H1 (cell line): ENCODE data around the gene ECSIT. TPM values are rescaled to one million over a fixed set of nuclear protein-coding genes. Genes with fewer than 3 reads are reported as not detected.

Source experiments
- CTCF ChIA-PET: fragments of 300-600 bp; sonication (Branson Sonifier 250); formaldehyde crosslinking; loops from one replicate; lab custom pipeline; 2021; ENCODE audit not compliant: partially characterized antibody; lab: Charles Lee
- POLR2A ChIA-PET: fragments of 300-600 bp; sonication (Branson Sonifier 250); formaldehyde crosslinking; loops from one replicate; lab custom pipeline; 2021; ENCODE audit warnings: inconsistent platforms; ENCODE audit not compliant: partially characterized antibody; lab: Charles Lee
- DNase-seq, 2 experiments: peaks; one replicate each; pipeline versions ENCODE4 v3.0.0 to v3.0.0-alpha.2; 2010 to 2022; ENCODE audit warnings: low spot score in 2 of 2, low read depth in 1 of 2, mixed read lengths in 1 of 2
- FAIRE-seq: peaks from 2 replicates; lab custom pipeline; 2011; peaks lifted over from hg19 to GRCh38; lab: Jason Lieb, UNC
- H2AFZ ChIP-seq: 2 replicates; pipeline ENCODE4 v1.8.1; 2012; ENCODE audit warnings: low read length, inconsistent platforms
- H2AK5ac ChIP-seq: 2 replicates; pipeline ENCODE4 v1.6.1; 2013; ENCODE audit warnings: low read depth, low read length
- H2BK120ac ChIP-seq: replicated peaks from 2 replicates; pipeline ENCODE3; 2013; ENCODE audit warnings: low read depth, low read length, inconsistent platforms
- H2BK12ac ChIP-seq: 2 replicates; pipeline ENCODE4 v1.6.1; 2013; ENCODE audit warnings: low read depth, low read length
- H2BK15ac ChIP-seq: 2 replicates; pipeline ENCODE4 v1.6.1; 2013; ENCODE audit warnings: low read length
- H2BK20ac ChIP-seq: 2 replicates; pipeline ENCODE4 v1.6.1; 2013; ENCODE audit warnings: low read length
- H2BK5ac ChIP-seq: 2 replicates; pipeline ENCODE4 v1.6.1; 2013; ENCODE audit warnings: low read depth, low read length
- H3K14ac ChIP-seq: 2 replicates; pipeline ENCODE4 v1.6.1; 2013; ENCODE audit warnings: inconsistent platforms; ENCODE audit not compliant: insufficient read length
- H3K18ac ChIP-seq: 2 replicates; pipeline ENCODE4 v1.6.1; 2013; ENCODE audit warnings: low read length; ENCODE audit errors: extremely low read depth
- H3K23ac ChIP-seq: 2 replicates; pipeline ENCODE4 v1.6.1; 2013; ENCODE audit warnings: inconsistent platforms; ENCODE audit not compliant: insufficient read length
- H3K23me2 ChIP-seq: 2 replicates; pipeline ENCODE4 v1.6.1; 2013; ENCODE audit warnings: low read depth, low read length
- H3K27ac ChIP-seq: 2 replicates; pipeline ENCODE4 v1.6.1; 2011; ENCODE audit warnings: low read depth, low read length, inconsistent platforms
- H3K27me3 ChIP-seq, 4 experiments: replicated peaks in 1 of 4; 1 replicate in 1 of 4; 2 replicates in 3 of 4; pipeline versions ENCODE4 v1.6.1 to v1.8.1; 2011 to 2013; ENCODE audit warnings: low read length in 3 of 4, mild to moderate bottlenecking in 3 of 4, inconsistent platforms in 2 of 4, mixed read lengths in 2 of 4, moderate library complexity in 1 of 4; ENCODE audit not compliant: control insufficient read depth in 3 of 4, insufficient read depth in 3 of 4; ENCODE audit errors: extremely low read depth in 1 of 4
- H3K36me3 ChIP-seq, 4 experiments: 2 replicates each; pipeline versions ENCODE4 v1.6.1 to v1.8.1; 2011 to 2013; ENCODE audit warnings: mild to moderate bottlenecking in 4 of 4, low read length in 3 of 4, moderate library complexity in 2 of 4, control low read depth in 1 of 4, inconsistent platforms in 1 of 4; ENCODE audit not compliant: insufficient read depth in 4 of 4, control insufficient read depth in 2 of 4
- H3K4ac ChIP-seq: replicated peaks from 2 replicates; pipeline ENCODE3; 2013; ENCODE audit warnings: low read length, low read depth, mixed read lengths, inconsistent platforms; ENCODE audit not compliant: insufficient read length
- H3K4me1 ChIP-seq, 4 experiments: replicated peaks in 1 of 4; 1 replicate in 1 of 4; 2 replicates in 3 of 4; pipeline versions ENCODE4 v1.6.1 to v1.8.1; 2011 to 2013; ENCODE audit warnings: low read length in 3 of 4, inconsistent platforms in 2 of 4, mixed read lengths in 1 of 4; ENCODE audit not compliant: insufficient read depth in 4 of 4, control insufficient read depth in 3 of 4
- H3K4me2 ChIP-seq, 2 experiments: 2 replicates each; pipeline versions ENCODE4 v1.6.1 to v1.8.1; 2011 to 2013; ENCODE audit warnings: low read depth in 2 of 2, low read length in 2 of 2, control low read depth in 1 of 2, inconsistent platforms in 1 of 2, mild to moderate bottlenecking in 1 of 2; ENCODE audit not compliant: insufficient read depth in 1 of 2
- H3K4me3 ChIP-seq, 4 experiments: fragments of 200-600, 300-600 bp in 1 of 4; sonication (generic), shearing (Covaris generic), sonication (Bioruptor Twin) in 1 of 4; 2 replicates each; pipeline versions ENCODE4 v1.5.1 to v1.8.1; 2011 to 2016; ENCODE audit warnings: low read length in 4 of 4, low read depth in 3 of 4, control low read depth in 2 of 4, inconsistent platforms in 2 of 4, mild to moderate bottlenecking in 2 of 4, mixed read lengths in 1 of 4, moderate library complexity in 1 of 4; ENCODE audit not compliant: insufficient read depth in 2 of 4; ENCODE audit errors: extremely low read depth in 1 of 4
- H3K56ac ChIP-seq: replicated peaks from 2 replicates; pipeline ENCODE3; 2013; ENCODE audit warnings: low read depth, mild to moderate bottlenecking, mixed read lengths, low read length, inconsistent platforms; ENCODE audit not compliant: insufficient read length
- H3K79me1 ChIP-seq: 2 replicates; pipeline ENCODE4 v1.6.1; 2013; ENCODE audit warnings: low read depth, low read length, control low read depth
- H3K79me2 ChIP-seq, 2 experiments: 2 replicates each; pipeline versions ENCODE4 v1.6.1 to v1.8.1; 2012 to 2013; ENCODE audit warnings: low read length in 2 of 2, mild to moderate bottlenecking in 2 of 2, inconsistent platforms in 1 of 2; ENCODE audit not compliant: insufficient read depth in 2 of 2, control insufficient read depth in 1 of 2
- H3K9ac ChIP-seq, 4 experiments: replicated peaks in 1 of 4; 1 replicate in 1 of 4; 2 replicates in 3 of 4; pipeline versions ENCODE4 v1.6.1 to v1.8.1; 2011 to 2013; ENCODE audit warnings: low read depth in 3 of 4, low read length in 3 of 4, control low read depth in 2 of 4, mild to moderate bottlenecking in 2 of 4, moderate library complexity in 2 of 4, inconsistent platforms in 1 of 4; ENCODE audit errors: extremely low read depth in 1 of 4
- H3K9me3 ChIP-seq, 2 experiments: 2 replicates each; pipeline versions ENCODE4 v1.6.1 to v1.8.1; 2012 to 2013; ENCODE audit warnings: mild to moderate bottlenecking in 2 of 2, moderate library complexity in 2 of 2, control low read depth in 1 of 2, inconsistent platforms in 1 of 2, low read depth in 1 of 2, low read length in 1 of 2, mixed read lengths in 1 of 2; ENCODE audit not compliant: insufficient read depth in 2 of 2
- H4K20me1 ChIP-seq, 2 experiments: replicated peaks in 1 of 2; 2 replicates each; pipeline versions ENCODE3 to v1.8.1; 2011 to 2013; ENCODE audit warnings: inconsistent platforms in 2 of 2, low read length in 2 of 2, mild to moderate bottlenecking in 1 of 2; ENCODE audit not compliant: insufficient read depth in 2 of 2, control insufficient read depth in 1 of 2
- H4K5ac ChIP-seq: 2 replicates; pipeline ENCODE4 v1.6.1; 2013; ENCODE audit warnings: low read length, low read depth, mixed read lengths, inconsistent platforms; ENCODE audit not compliant: insufficient read length
- H4K8ac ChIP-seq: 2 replicates; pipeline ENCODE4 v1.8.0; 2013; ENCODE audit warnings: mild to moderate bottlenecking, moderate library complexity, low read length, inconsistent platforms; ENCODE audit not compliant: insufficient read depth; ENCODE audit errors: extremely low read depth
- H4K91ac ChIP-seq: replicated peaks from 2 replicates; pipeline ENCODE3; 2013; ENCODE audit warnings: low read length, mixed read lengths, inconsistent platforms; ENCODE audit not compliant: insufficient read length
- CBX8 ChIP-seq: fragments of 300-800, 300-1000 bp; sonication (generic); IDR thresholded peaks from 2 replicates; pipeline ENCODE4 v1.7.1; 2016; ENCODE audit warnings: low read depth, low read length, borderline replicate concordance
- CHD1 ChIP-seq: IDR thresholded peaks from 2 replicates; pipeline ENCODE4 v1.6.1; 2012; ENCODE audit warnings: low read depth, low read length, improper control_type of control experiment
- CHD2 ChIP-seq: IDR thresholded peaks from 2 replicates; pipeline ENCODE4 v1.6.1; 2012; ENCODE audit warnings: low read length, improper control_type of control experiment
- EP300 ChIP-seq, 2 experiments: IDR thresholded peaks; 1 replicate in 1 of 2; 2 replicates in 1 of 2; pipeline ENCODE4 v1.6.1; 2011 to 2012; ENCODE audit warnings: low read depth in 2 of 2, low read length in 2 of 2, mild to moderate bottlenecking in 2 of 2, borderline replicate concordance in 1 of 2, inconsistent platforms in 1 of 2, moderate library complexity in 1 of 2
- GABPA ChIP-seq: IDR thresholded peaks from 2 replicates; pipeline ENCODE4 v1.6.1; 2011; ENCODE audit warnings: mild to moderate bottlenecking, low read length, moderate library complexity, borderline replicate concordance; ENCODE audit not compliant: insufficient read depth
- HDAC2 ChIP-seq, 2 experiments: fragments of 300-600 bp in 1 of 2; sonication (generic) in 1 of 2; IDR thresholded peaks; 2 replicates each; pipeline ENCODE4 v1.6.1; 2011 to 2012; ENCODE audit warnings: low read depth in 2 of 2, low read length in 2 of 2, mild to moderate bottlenecking in 2 of 2, moderate library complexity in 2 of 2, borderline replicate concordance in 1 of 2, inconsistent platforms in 1 of 2
- KDM1A ChIP-seq: fragments of 200-600, 300-600 bp; sonication (generic); IDR thresholded peaks from 2 replicates; pipeline ENCODE4 v1.7.1; 2016; ENCODE audit warnings: mild to moderate bottlenecking, low read length, borderline replicate concordance
- KDM4A ChIP-seq: IDR thresholded peaks from one replicate; pipeline ENCODE4 v1.7.1; 2012; ENCODE audit warnings: low read depth, mild to moderate bottlenecking, moderate library complexity, low read length, inconsistent platforms; ENCODE audit not compliant: severe bottlenecking
- SAP30 ChIP-seq: fragments of 300-600 bp; sonication (generic); IDR thresholded peaks from 2 replicates; pipeline ENCODE4 v1.7.1; 2012; ENCODE audit warnings: low read length, moderate library complexity, mild to moderate bottlenecking, inconsistent platforms; ENCODE audit not compliant: insufficient read depth, insufficient replicate concordance
- SIN3A ChIP-seq, 2 experiments: IDR thresholded peaks in 1 of 2; conservative IDR thresholded peaks in 1 of 2; 2 replicates each; pipeline ENCODE4 v1.6.1; 2011 to 2012; ENCODE audit warnings: low read length in 2 of 2, improper control_type of control experiment in 1 of 2, low read depth in 1 of 2, mild to moderate bottlenecking in 1 of 2
- WGBS, 2 experiments: shearing (Covaris generic) in 1 of 2; methylation state at CpG; one replicate each; pipeline versions ENCODE4 v1.1.6 to v1.1.7; 2013 to 2015; ENCODE audit warnings: low lambda C conversion rate in 2 of 2, mixed read lengths in 2 of 2, inconsistent platforms in 1 of 2, low coverage in 1 of 2, missing lambda C conversion rate in 1 of 2; ENCODE audit not compliant: insufficient replicate concordance in 2 of 2, insufficient coverage in 1 of 2, insufficient read length in 1 of 2; ENCODE audit errors: extremely low coverage in 1 of 2, missing lambda C conversion rate in 1 of 2; 5-methylcytosine and 5-hydroxymethylcytosine counted together
- polyA plus RNA-seq, 7 experiments: library from polyadenylated mRNA; depleted of rRNA in 3 of 7; stranded (reverse) in 5 of 7; unstranded in 2 of 7; fragments of >200 nt in 5 of 7; fragments of 200-250 nt in 2 of 7; gene quantifications; 1 replicate in 5 of 7; 2 replicates in 1 of 7; 4 replicates in 1 of 7; pipeline versions ENCODE4 v1.2.1 to v1.2.3, GENCODE V29; 2011 to 2013; ENCODE audit warnings: missing spikeins in 2 of 7, mixed read lengths in 2 of 7
- total RNA-seq: library from RNA; stranded (reverse); fragmentation: NEBNext Ultra II Directional; extraction: Animal tissue kit (Norgen Biotek cat#: 25700); gene quantifications from 2 replicates; pipeline ENCODE4 v1.2.1, GENCODE V29; 2021

The ECSIT gene
- total and polyA plus RNA-seq, 2 of the 8 experiments (the other 6 are each of a cell fraction or from before 2014, with no cell fraction given) = 55.7 to 74.1 TPM

DNA sequence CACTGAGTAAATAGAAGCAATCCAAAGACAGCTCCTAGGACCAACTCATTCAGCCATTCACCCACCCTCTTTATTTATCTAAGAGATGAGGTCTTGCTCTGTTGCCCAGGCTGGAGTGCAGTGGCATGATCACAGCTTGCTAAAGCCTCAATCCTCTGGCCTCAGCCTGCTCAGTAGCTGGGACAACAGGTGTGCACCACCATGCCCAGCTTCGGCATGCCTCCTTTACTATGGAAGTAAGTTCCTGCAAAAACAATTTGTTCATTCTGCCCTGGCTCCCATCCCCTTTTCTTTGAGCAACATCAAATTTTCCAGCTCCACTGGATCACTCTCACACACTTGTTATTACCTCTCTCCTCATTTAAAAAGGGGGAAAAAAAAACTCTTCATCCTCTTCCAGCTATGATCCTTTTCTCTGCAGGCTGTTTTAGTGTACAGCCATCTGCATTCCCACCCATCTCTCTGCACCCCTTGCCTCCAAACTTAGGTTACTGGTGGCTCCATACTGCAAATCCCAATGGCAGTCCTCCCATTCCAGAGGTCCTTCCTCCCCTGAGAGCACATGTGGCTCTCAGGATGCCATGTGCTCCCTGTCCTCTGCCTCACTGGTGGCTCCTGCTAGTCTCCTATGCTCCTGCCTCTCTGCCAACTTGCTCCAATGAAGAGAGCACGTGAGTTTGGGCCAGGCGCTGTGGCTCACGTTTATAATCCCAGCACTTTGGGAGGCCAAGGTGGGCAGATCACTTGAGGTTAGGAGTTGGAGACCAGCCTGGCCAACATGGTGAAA, 27.9 kb upstream of the ECSIT start:
- no peaks in the 10 kb centered on the region for H3K9me3 ChIP-seq
- no peak overlapping the region for H3K4me3 ChIP-seq
- H2BK15ac ChIP-seq = no peak overlapping the region
- no peak overlapping the region for H3K56ac ChIP-seq
- no peak overlapping the region for H4K91ac ChIP-seq
- POLR2A ChIA-PET = interaction anchor here (1.0 to 1.8 kb wide), 2 partner anchors 16 to 22 kb away, joined by 3 to 4 read pairs; no protein-coding TSS in a partner anchor
- peaks cover 4 to 33% of the 10 kb centered on the region in 2 experiments; a peak in 3 of 4 replicates for H3K79me2 ChIP-seq
- no peak overlapping the region for H2BK12ac ChIP-seq
- H3K36me3 ChIP-seq = peaks cover 0 to 19% (median 12%) of the 10 kb centered on the region in 4 experiments; a peak in 5 of 8 replicates
- H3K79me1 ChIP-seq = peaks cover 14% of the 10 kb centered on the region
- H4K5ac ChIP-seq = no peak overlapping the region
- FAIRE-seq = no peak
- H3K23me2 ChIP-seq = peaks cover 7% of the 10 kb centered on the region; the same call in 1 of the 2 replicates
- no peaks in the 10 kb centered on the region for H3K27me3 ChIP-seq
- peaks cover 2 to 24% of the 10 kb centered on the region in 2 experiments for H4K20me1 ChIP-seq
- H3K4me2 ChIP-seq = no peak overlapping the region; a peak in 1 of 4 replicates
- no peak overlapping the region for H3K18ac ChIP-seq
- H3K9ac ChIP-seq = peak overlapping the region in 1 of 4 experiments; percentile 42; a peak in 1 of 7 replicates
- peaks cover 0 to 6% (median 0%) of the 10 kb centered on the region in 4 experiments; a peak in 4 of 7 replicates for H3K4me1 ChIP-seq
- H3K4ac ChIP-seq = no peak overlapping the region
- WGBS, 2 experiments = 93% methylated on average over 4 of the region's 4 CpGs; no CpG with 5 or more reads in 1 of the 2 experiments
- no peak overlapping the region for H4K8ac ChIP-seq
- CTCF ChIA-PET = interaction anchor here (0.9 to 2.3 kb wide), 3 partner anchors 13 to 115 kb away, joined by 3 to 8 read pairs (median 3); no protein-coding TSS in a partner anchor
- H2AK5ac ChIP-seq = no peak overlapping the region
- H3K27ac ChIP-seq = no peak overlapping the region
- no peak overlapping the region for H2BK5ac ChIP-seq
- no peak overlapping the region for H3K23ac ChIP-seq
- H3K14ac ChIP-seq = no peak overlapping the region
- DNase-seq = no peak
- no peak overlapping the region for H2BK20ac ChIP-seq
- no peak overlapping the region for H2AFZ ChIP-seq
- H2BK120ac ChIP-seq = no peak overlapping the region
- TF ChIP-seq KDM4A (no peak), SIN3A (conservative IDR thresholded peaks at IDR 0.05 in 1 of 2, IDR thresholded peaks at IDR 0.05 in 1 of 2; ENCODE audit: low read depth in 1 of 2, low read length in 2 of 2) (no peak), CHD1 (no peak), KDM1A (no peak), EP300 (IDR thresholded peaks at IDR 0.05; ENCODE audit: borderline replicate concordance in 1 of 2, low read depth in 2 of 2, low read length in 2 of 2) (no peak), CBX8 (no peak), HDAC2 (IDR thresholded peaks at IDR 0.05; ENCODE audit: borderline replicate concordance in 1 of 2, low read depth in 2 of 2, low read length in 2 of 2) (no peak), GABPA (no peak), SAP30 (no peak), CHD2 (no peak)
